Measurements from ENCODE around the gene SUGCT.

- TF ChIP-seq, protein P1, sequence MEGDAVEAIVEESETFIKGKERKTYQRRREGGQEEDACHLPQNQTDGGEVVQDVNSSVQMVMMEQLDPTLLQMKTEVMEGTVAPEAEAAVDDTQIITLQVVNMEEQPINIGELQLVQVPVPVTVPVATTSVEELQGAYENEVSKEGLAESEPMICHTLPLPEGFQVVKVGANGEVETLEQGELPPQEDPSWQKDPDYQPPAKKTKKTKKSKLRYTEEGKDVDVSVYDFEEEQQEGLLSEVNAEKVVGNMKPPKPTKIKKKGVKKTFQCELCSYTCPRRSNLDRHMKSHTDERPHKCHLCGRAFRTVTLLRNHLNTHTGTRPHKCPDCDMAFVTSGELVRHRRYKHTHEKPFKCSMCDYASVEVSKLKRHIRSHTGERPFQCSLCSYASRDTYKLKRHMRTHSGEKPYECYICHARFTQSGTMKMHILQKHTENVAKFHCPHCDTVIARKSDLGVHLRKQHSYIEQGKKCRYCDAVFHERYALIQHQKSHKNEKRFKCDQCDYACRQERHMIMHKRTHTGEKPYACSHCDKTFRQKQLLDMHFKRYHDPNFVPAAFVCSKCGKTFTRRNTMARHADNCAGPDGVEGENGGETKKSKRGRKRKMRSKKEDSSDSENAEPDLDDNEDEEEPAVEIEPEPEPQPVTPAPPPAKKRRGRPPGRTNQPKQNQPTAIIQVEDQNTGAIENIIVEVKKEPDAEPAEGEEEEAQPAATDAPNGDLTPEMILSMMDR (IDR thresholded peaks at IDR 0.05) = no peak
- TF ChIP-seq POLR2A (IDR thresholded peaks at IDR 0.05; ENCODE audit: low read depth) = no peak
- TF ChIP-seq POLR2AphosphoS5 (IDR thresholded peaks at IDR 0.05) = no peak
- TF ChIP-seq EP300 (IDR thresholded peaks at IDR 0.05) = no peak
Measured at GRCh38 chr7:40881405-40881926, 746.7 kb downstream of the SUGCT start.

Data from esophagus muscularis mucosa (tissue), 4 donors.